ENCODE results near the gene TOM1. TPM values are rescaled to one million over a fixed set of nuclear protein-coding genes. Genes with fewer than 3 reads are reported as not detected.

TOM1 gene
- total RNA-seq, 3 donors from 2014 or later, result 20.5 to 24.7 (median 23.0) TPM

GRCh38 chr22:35292786-35293185 lies 6.9 kb upstream of the TOM1 start:
- no peaks in the 10 kb centered on the region for H3K4me1 Mint-ChIP-seq (ENCODE audit: low read depth)
- H3K27me3 Mint-ChIP-seq (ENCODE audit: low read depth), result no peaks in the 10 kb centered on the region
- no peaks in the 10 kb centered on the region for H3K9me3 Mint-ChIP-seq
- no peak for DNase-seq
- peaks cover 26% of the 10 kb centered on the region for H3K36me3 Mint-ChIP-seq (ENCODE audit: insufficient read depth)
- no peak overlapping the region for H3K4me3 Mint-ChIP-seq
- no peak for ATAC-seq

GRCh38 chr22:35296051-35296450 lies 3.6 kb upstream of the TOM1 start:
- no peak for DNase-seq
- Mint-ChIP-seq H3K9me3 (no peaks in the 10 kb centered on the region), H3K27me3 (ENCODE audit: low read depth) (no peaks in the 10 kb centered on the region), H3K36me3 (ENCODE audit: insufficient read depth) (peaks cover 24% of the 10 kb centered on the region), H3K4me1 (ENCODE audit: low read depth) (peaks cover 12% of the 10 kb centered on the region), H3K4me3 (no peak overlapping the region)
- ATAC-seq, result no peak

GRCh38 chr22:35299217-35299672 lies 449 bp upstream of the TOM1 start:
- ATAC-seq (peak; percentile 19 to 24), DNase-seq (peak; percentile 26)
- H3K9me3 Mint-ChIP-seq, result no peaks in the 10 kb centered on the region
- peaks cover 8% of the 10 kb centered on the region for H3K36me3 Mint-ChIP-seq (ENCODE audit: insufficient read depth)
- H3K4me3 Mint-ChIP-seq, result peak overlapping the region; percentile 80
- H3K27me3 Mint-ChIP-seq (ENCODE audit: low read depth), result no peaks in the 10 kb centered on the region
- peaks cover 35% of the 10 kb centered on the region for H3K4me1 Mint-ChIP-seq (ENCODE audit: low read depth)

- DNase-seq, result no peak
- Mint-ChIP-seq H3K4me3 (peak overlapping the region; percentile 80), H3K27me3 (ENCODE audit: low read depth) (no peaks in the 10 kb centered on the region), H3K36me3 (ENCODE audit: insufficient read depth) (peaks cover 4% of the 10 kb centered on the region), H3K9me3 (no peaks in the 10 kb centered on the region), H3K4me1 (ENCODE audit: low read depth) (peaks cover 51% of the 10 kb centered on the region)
- no peak for ATAC-seq
Observed at GRCh38 chr22:35301372-35301874, 1.7 kb downstream of the TOM1 start.

GRCh38 chr22:35303029-35303624 lies 3.4 kb downstream of the TOM1 start:
- no peak for ATAC-seq
- Mint-ChIP-seq H3K4me3 (no peak overlapping the region), H3K9me3 (no peaks in the 10 kb centered on the region), H3K36me3 (ENCODE audit: insufficient read depth) (peaks cover 4% of the 10 kb centered on the region), H3K27me3 (ENCODE audit: low read depth) (no peaks in the 10 kb centered on the region), H3K4me1 (ENCODE audit: low read depth) (peaks cover 68% of the 10 kb centered on the region)
- no peak for DNase-seq

GRCh38 chr22:35305525-35306070 lies 5.9 kb downstream of the TOM1 start:
- no peak for DNase-seq
- H3K9me3 Mint-ChIP-seq, result no peaks in the 10 kb centered on the region
- H3K4me1 Mint-ChIP-seq (ENCODE audit: low read depth), result peaks cover 82% of the 10 kb centered on the region
- ATAC-seq, result no peak
- no peaks in the 10 kb centered on the region for H3K27me3 Mint-ChIP-seq (ENCODE audit: low read depth)
- peaks cover 10% of the 10 kb centered on the region for H3K36me3 Mint-ChIP-seq (ENCODE audit: insufficient read depth)
- no peak overlapping the region for H3K4me3 Mint-ChIP-seq

GRCh38 chr22:35306350-35306967 lies 6.8 kb downstream of the TOM1 start:
- DNase-seq (no peak), ATAC-seq (peak in 1 of 2 donors; percentile 27)
- no peaks in the 10 kb centered on the region for H3K27me3 Mint-ChIP-seq (ENCODE audit: low read depth)
- peaks cover 10% of the 10 kb centered on the region for H3K36me3 Mint-ChIP-seq (ENCODE audit: insufficient read depth)
- H3K9me3 Mint-ChIP-seq, result no peaks in the 10 kb centered on the region
- no peak overlapping the region for H3K4me3 Mint-ChIP-seq
- peaks cover 82% of the 10 kb centered on the region for H3K4me1 Mint-ChIP-seq (ENCODE audit: low read depth)

GRCh38 chr22:35307372-35307771 lies 7.7 kb downstream of the TOM1 start:
- Mint-ChIP-seq H3K4me1 (ENCODE audit: low read depth) (peaks cover 85% of the 10 kb centered on the region), H3K27me3 (ENCODE audit: low read depth) (no peaks in the 10 kb centered on the region), H3K36me3 (ENCODE audit: insufficient read depth) (peaks cover 10% of the 10 kb centered on the region), H3K9me3 (no peaks in the 10 kb centered on the region), H3K4me3 (no peak overlapping the region)
- ATAC-seq, result no peak
- no peak for DNase-seq

- Mint-ChIP-seq H3K4me1 (ENCODE audit: low read depth) (peaks cover 85% of the 10 kb centered on the region), H3K27me3 (ENCODE audit: low read depth) (no peaks in the 10 kb centered on the region), H3K9me3 (no peaks in the 10 kb centered on the region), H3K4me3 (no peak overlapping the region), H3K36me3 (ENCODE audit: insufficient read depth) (peaks cover 10% of the 10 kb centered on the region)
- DNase-seq (no peak), ATAC-seq (no peak)
Observed at GRCh38 chr22:35307892-35308291, 8.2 kb downstream of the TOM1 start.

- DNase-seq (no peak), ATAC-seq (no peak)
- Mint-ChIP-seq H3K9me3 (no peaks in the 10 kb centered on the region), H3K4me1 (ENCODE audit: low read depth) (peaks cover 86% of the 10 kb centered on the region), H3K36me3 (ENCODE audit: insufficient read depth) (peaks cover 10% of the 10 kb centered on the region), H3K4me3 (peak overlapping the region; percentile 19), H3K27me3 (ENCODE audit: low read depth) (no peaks in the 10 kb centered on the region)
Observed at GRCh38 chr22:35308480-35309021, 8.9 kb downstream of the TOM1 start.

GRCh38 chr22:35310556-35311550 lies 11.2 kb downstream of the TOM1 start:
- Mint-ChIP-seq H3K4me3 (peak overlapping the region; percentile 48), H3K4me1 (ENCODE audit: low read depth) (peaks cover 86% of the 10 kb centered on the region), H3K27me3 (ENCODE audit: low read depth) (no peaks in the 10 kb centered on the region), H3K9me3 (no peaks in the 10 kb centered on the region), H3K36me3 (ENCODE audit: insufficient read depth) (peaks cover 7% of the 10 kb centered on the region)
- DNase-seq (no peak), ATAC-seq (no peak)

GRCh38 chr22:35311551-35311999 lies 11.9 kb downstream of the TOM1 start:
- Mint-ChIP-seq H3K36me3 (ENCODE audit: insufficient read depth) (peaks cover 7% of the 10 kb centered on the region), H3K9me3 (no peaks in the 10 kb centered on the region), H3K4me1 (ENCODE audit: low read depth) (peaks cover 80% of the 10 kb centered on the region), H3K4me3 (no peak overlapping the region), H3K27me3 (ENCODE audit: low read depth) (no peaks in the 10 kb centered on the region)
- DNase-seq (no peak), ATAC-seq (no peak)

- ATAC-seq (peak in 1 of 2 donors; percentile 7), DNase-seq (no peak)
- no peak overlapping the region for H3K4me3 Mint-ChIP-seq
- H3K4me1 Mint-ChIP-seq (ENCODE audit: low read depth), result peaks cover 71% of the 10 kb centered on the region
- no peaks in the 10 kb centered on the region for H3K27me3 Mint-ChIP-seq (ENCODE audit: low read depth)
- peaks cover 8% of the 10 kb centered on the region for H3K36me3 Mint-ChIP-seq (ENCODE audit: insufficient read depth)
- no peaks in the 10 kb centered on the region for H3K9me3 Mint-ChIP-seq
Observed at GRCh38 chr22:35312198-35313059, 12.7 kb downstream of the TOM1 start.

All from activated T-cell treated with anti-CD3 and anti-CD28 coated beads, Interleukin-2, amount 50 U/mL, for 4 hours (primary cell).